GM12878 (cell line): ENCODE results near the gene PDZD2. TPM values are rescaled to one million over a fixed set of nuclear protein-coding genes. Genes with fewer than 3 reads are reported as not detected.

Experiments
- ATAC-seq: fragments of 200-7000 bp; cut with Tn5 transposase; 3 replicates; pipeline ENCODE4 v1.9.1; 2020; ENCODE audit warnings: mild to moderate bottlenecking, moderate library complexity
- BruUV-seq: library from RNA; stranded (reverse); fragments of 400-500 nt; replicated peaks from 2 replicates; lab custom pipeline; 2021; lab: Mats Ljungman, UMichigan
- CTCF ChIA-PET: fragments of 300-600 bp; sonication (Branson Sonifier 250); formaldehyde crosslinking; extraction: SDS; loops from one replicate; lab custom pipeline; 2021; ENCODE audit warnings: inconsistent platforms; lab: Yijun Ruan, JAX
- POLR2A ChIA-PET: fragments of 350-600 bp; formaldehyde crosslinking; extraction: SDS; loops from one replicate; lab custom pipeline; 2021; ENCODE audit warnings: inconsistent platforms; lab: Charles Lee
- RAD21 ChIA-PET: fragments of 300-600 bp; sonication (Branson Sonifier 250); formaldehyde crosslinking; loops from one replicate; lab custom pipeline; 2023; ENCODE audit warnings: antibody characterized with exemption; ENCODE audit not compliant: unreplicated experiment; lab: Charles Lee
- SMC1A ChIA-PET: fragments of 300-600 bp; sonication (Branson Sonifier 250); formaldehyde crosslinking; loops from one replicate; lab custom pipeline; 2023; ENCODE audit not compliant: unreplicated experiment, uncharacterized antibody; lab: Charles Lee
- DNase-seq: peaks from one replicate; pipeline ENCODE4 v3.0.0-alpha.2; 2011; ENCODE audit warnings: low read depth, low spot score
- FAIRE-seq: peaks from 3 replicates; lab custom pipeline; 2011; peaks lifted over from hg19 to GRCh38; lab: Jason Lieb, UNC
- H2AFZ ChIP-seq: 2 replicates; pipeline ENCODE4 v1.6.0; 2011; ENCODE audit warnings: low read depth, low read length, control low read depth; ENCODE audit not compliant: control insufficient read depth
- H3K27ac ChIP-seq: 2 replicates; pipeline ENCODE4 v1.5.1; 2011; ENCODE audit warnings: control low read depth; ENCODE audit not compliant: control insufficient read depth, insufficient read depth
- H3K27me3 ChIP-seq, 2 experiments: replicated peaks in 1 of 2; 2 replicates each; pipeline versions ENCODE4 v1.6.0 to v1.6.1; 2011; ENCODE audit warnings: low read length in 1 of 2; ENCODE audit not compliant: control insufficient read depth in 2 of 2, insufficient read depth in 2 of 2
- H3K36me3 ChIP-seq, 2 experiments: 2 replicates each; pipeline ENCODE4 v1.5.1; 2011; ENCODE audit warnings: low read length in 1 of 2; ENCODE audit not compliant: control insufficient read depth in 2 of 2, insufficient read depth in 2 of 2
- H3K4me1 ChIP-seq: 2 replicates; pipeline ENCODE4 v1.6.1; 2011; ENCODE audit warnings: mild to moderate bottlenecking, low read length, moderate library complexity, mixed read lengths; ENCODE audit not compliant: control insufficient read depth, insufficient read depth
- H3K4me2 ChIP-seq: 2 replicates; pipeline ENCODE4 v1.6.0; 2011; ENCODE audit warnings: control low read depth; ENCODE audit not compliant: control insufficient read depth, insufficient read depth
- H3K4me3 ChIP-seq: fragments of 200-600 bp; sonication (generic); 2 replicates; pipeline ENCODE4 v1.5.1; 2016
- H3K79me2 ChIP-seq: 2 replicates; pipeline ENCODE4 v1.6.0; 2011; ENCODE audit warnings: low read length; ENCODE audit not compliant: control insufficient read depth, insufficient read depth
- H3K9ac ChIP-seq: 2 replicates; pipeline ENCODE4 v1.8.0; 2011; ENCODE audit warnings: low read length, control low read depth, mixed read lengths; ENCODE audit not compliant: control insufficient read depth, insufficient read depth
- H3K9me3 ChIP-seq: replicated peaks from 3 replicates; pipeline ENCODE4 v1.5.1; 2011; ENCODE audit warnings: mild to moderate bottlenecking, low read length; ENCODE audit not compliant: control insufficient read depth, insufficient read depth
- H4K20me1 ChIP-seq: 2 replicates; pipeline ENCODE4 v1.6.0; 2011; ENCODE audit not compliant: control insufficient read depth, insufficient read depth
- ASH2L ChIP-seq: fragments of 300-600, 200-600 bp; sonication (generic); IDR thresholded peaks from 2 replicates; pipeline ENCODE4 v1.6.1; 2017; ENCODE audit warnings: low read depth, mild to moderate bottlenecking, borderline replicate concordance
- CBX5 ChIP-seq: sonication (generic); IDR thresholded peaks from 2 replicates; pipeline ENCODE4 v1.6.1; 2016; ENCODE audit warnings: low read depth, moderate library complexity, mild to moderate bottlenecking, inconsistent platforms
- E4F1 ChIP-seq: fragments of 450-650 bp; IDR thresholded peaks from 2 replicates; pipeline ENCODE4 v1.6.1; 2018; ENCODE audit warnings: borderline replicate concordance, mild to moderate bottlenecking; ENCODE audit not compliant: partially characterized antibody
- SMARCA5 ChIP-seq: fragments of 450-650 bp; IDR thresholded peaks from 2 replicates; pipeline ENCODE4 v1.6.1; 2017; ENCODE audit warnings: mild to moderate bottlenecking
- SREBF1 ChIP-seq: IDR thresholded peaks from 2 replicates; pipeline ENCODE4 v1.6.1; 2012; ENCODE audit warnings: mild to moderate bottlenecking, low read length
- ZBED1 ChIP-seq: IDR thresholded peaks from 2 replicates; pipeline ENCODE4 v1.6.1; 2016; ENCODE audit warnings: borderline replicate concordance
- WGBS: methylation state at CpG from one replicate; pipeline ENCODE4 v1.1.6; 2016; ENCODE audit warnings: low lambda C conversion rate; ENCODE audit not compliant: insufficient replicate concordance, insufficient coverage; ENCODE audit errors: missing lambda C conversion rate; 5-methylcytosine and 5-hydroxymethylcytosine counted together
- in situ Hi-C: fragments of 300-500 bp; cut with MboI; formaldehyde crosslinking; loops from 9 replicates; pipeline ENCODE4 v1.14.3; 2018; ENCODE audit warnings: mixed read lengths
- intact Hi-C: fragments of 100-400 bp; cut with micrococcal nuclease; formaldehyde crosslinking; loops from one replicate; pipeline ENCODE4 v1.14.2; 2022; ENCODE audit not compliant: unreplicated experiment
- polyA plus RNA-seq, 11 experiments: library from polyadenylated mRNA; depleted of rRNA in 4 of 11; unstranded in 6 of 11; stranded (reverse) in 5 of 11; fragments of >200 nt; fragmentation: Nextera tagmentation in 4 of 11; fragmentation: Illumina TruSeq in 1 of 11; extraction: Ambion mirVana in 4 of 11; extraction: Trizol in 1 of 11; gene quantifications; 1 replicate in 1 of 11; 2 replicates in 10 of 11; pipeline versions ENCODE4 v1.2.1 to v1.2.3, GENCODE V29; 2011 to 2016; ENCODE audit warnings: inconsistent platforms in 2 of 11, missing spikeins in 2 of 11, low read depth in 1 of 11
- total RNA-seq, 4 experiments: library from RNA; depleted of rRNA in 3 of 4; stranded (reverse); fragments of >200 nt in 3 of 4; fragmentation: Illumina TruSeq in 1 of 4; extraction: Trizol in 1 of 4; gene quantifications; 2 replicates each; pipeline versions ENCODE4 v1.2.1 to v1.2.3, GENCODE V29; 2013 to 2021

PDZD2 gene
- total and polyA plus RNA-seq, 10 of the 15 experiments (the other 5 are each of a cell fraction or from before 2014, with no cell fraction given), result 0.01 to 0.58 (median 0.29) TPM; not detected in 3

GRCh38 chr5:32102254-32102986, 463.5 kb downstream of the PDZD2 start:
- RAD21 ChIA-PET, result no interaction called here
- Histone ChIP-seq H3K9ac (no peak overlapping the region), H3K36me3 (peaks cover 7 to 28% of the 10 kb centered on the region in 2 experiments), H3K79me2 (no peaks in the 10 kb centered on the region), H3K4me3 (no peak overlapping the region), H3K27me3 (no peaks in the 10 kb centered on the region), H3K27ac (no peak overlapping the region), H2AFZ (no peak overlapping the region), H4K20me1 (no peaks in the 10 kb centered on the region), H3K4me1 (no peaks in the 10 kb centered on the region), H3K4me2 (no peak overlapping the region), H3K9me3 (no peaks in the 10 kb centered on the region)
- SMC1A ChIA-PET, result no interaction called here
- DNase-seq (no peak), FAIRE-seq (no peak), ATAC-seq (no peak)
- TF ChIP-seq SMARCA5 (no peak), E4F1 (no peak), SREBF1 (no peak), ASH2L (no peak), CBX5 (no peak), ZBED1 (no peak)
- in situ Hi-C loops, result no loop called here
- intact Hi-C loops, result no loop called here
- 91% methylated on average over 12 of the region's 12 CpGs for WGBS
- BruUV-seq, result no TSS peak
- POLR2A ChIA-PET, result no interaction called here
- CTCF ChIA-PET, result no interaction called here
